Sigmoid colon (tissue), 7 donors: ENCODE measurements around the gene HIVEP3. TPM values are rescaled to one million over a fixed set of nuclear protein-coding genes. Genes with fewer than 3 reads are reported as not detected.

Experiments
- DNase-seq: peaks from one replicate; pipeline ENCODE4 v3.0.0-alpha.2; 2019
- H3K27ac ChIP-seq, 4 donors: fragments of 200-600 bp; sonication (generic); one replicate each; pipeline ENCODE4 v1.5.1; 2016 to 2019; ENCODE audit warnings: mild to moderate bottlenecking in 1 of 4
- H3K27me3 ChIP-seq, 3 donors: fragments of 200-600 bp; sonication (generic); one replicate each; pipeline ENCODE4 v1.5.1; 2019; ENCODE audit warnings: mild to moderate bottlenecking in 1 of 3
- H3K36me3 ChIP-seq, 4 donors: fragments of 200-600 bp; sonication (generic); one replicate each; pipeline ENCODE4 v1.5.1; 2016 to 2019
- H3K4me1 ChIP-seq, 4 donors: fragments of 200-600 bp; sonication (generic); one replicate each; pipeline ENCODE4 v1.5.1; 2017 to 2019
- H3K4me3 ChIP-seq, 4 donors: fragments of 200-600 bp; sonication (generic); one replicate each; pipeline ENCODE4 v1.5.1; 2017 to 2019; ENCODE audit warnings: mild to moderate bottlenecking in 2 of 4, moderate library complexity in 1 of 4
- H3K9me3 ChIP-seq, 4 donors: fragments of 200-600 bp in 3 of 4; sonication (generic) in 3 of 4; one replicate each; pipeline versions ENCODE4 v1.5.1 to v1.6.1; 2013 to 2019
- EP300 ChIP-seq, 4 donors: sonication (generic); formaldehyde crosslinking; IDR thresholded peaks; one replicate each; pipeline ENCODE4 v1.6.1; 2017; ENCODE audit warnings: antibody characterized with exemption in 4 of 4
- POLR2A ChIP-seq, 2 donors: fragments of 450-650 bp; IDR thresholded peaks; one replicate each; pipeline ENCODE4 v1.6.1; 2016; ENCODE audit warnings: antibody characterized with exemption in 2 of 2, mild to moderate bottlenecking in 2 of 2, moderate library complexity in 2 of 2
- POLR2AphosphoS5 ChIP-seq, 4 donors: sonication (generic); formaldehyde crosslinking; IDR thresholded peaks; one replicate each; pipeline ENCODE4 v1.6.1; 2017; ENCODE audit warnings: antibody characterized with exemption in 4 of 4
- WGBS, 2 donors: extraction: QIAGEN DNeasy Blood & Tissue Kit; methylation state at CpG; one replicate each; pipeline ENCODE4 v1.1.7; 2013; 5-methylcytosine and 5-hydroxymethylcytosine counted together
- intact Hi-C: fragments of 100-400 bp; cut with DNase I; formaldehyde crosslinking; loops from one replicate; pipeline ENCODE4 v1.15.1; 2023
- polyA plus RNA-seq, 3 donors: library from polyadenylated mRNA; stranded (reverse); fragments of 200-250 nt; gene quantifications; one replicate each; pipeline ENCODE4 v1.2.3, GENCODE V29; 2013
- total RNA-seq, 4 donors: library from RNA; depleted of rRNA; stranded (reverse); fragments of >200 nt; gene quantifications; one replicate each; pipeline ENCODE4 v1.1.0, GENCODE V29; 2016
- TF ChIP-seq, protein P1 (sequence below), 4 experiments: fragments of 450-650 bp in 3 of 4; fragments of 200-600 bp in 1 of 4; IDR thresholded peaks; one replicate each; pipeline ENCODE4 v1.5.1; 2016 to 2019; ENCODE audit warnings: antibody characterized with exemption in 4 of 4, mild to moderate bottlenecking in 3 of 4, moderate library complexity in 2 of 4
- donor health status: healthy with polysubstance abuse.
- donor health status: Bipolar disorder and iron deficiency.
- donor health status: healthy.

The HIVEP3 gene
- total and polyA plus RNA-seq, 7 donors, result 1.4 to 7.8 (median 3.2) TPM

GRCh38 chr1:41859686-41860085, 59.0 kb downstream of the HIVEP3 start:
- Histone ChIP-seq H3K27me3 (no peaks in the 10 kb centered on the region), H3K27ac (no peak overlapping the region), H3K9me3 (no peaks in the 10 kb centered on the region), H3K4me1 (peaks cover 0 to 12% (median 9%) of the 10 kb centered on the region in 4 donors), H3K36me3 (no peaks in the 10 kb centered on the region), H3K4me3 (no peak overlapping the region)
- 68 to 89% methylated on average over 4 of the region's 4 CpGs for WGBS, 2 donors
- intact Hi-C loops, result no loop called here
- no peak for DNase-seq
- no peak for TF ChIP-seq POLR2A (IDR thresholded peaks at IDR 0.05)
- TF ChIP-seq, protein P1, sequence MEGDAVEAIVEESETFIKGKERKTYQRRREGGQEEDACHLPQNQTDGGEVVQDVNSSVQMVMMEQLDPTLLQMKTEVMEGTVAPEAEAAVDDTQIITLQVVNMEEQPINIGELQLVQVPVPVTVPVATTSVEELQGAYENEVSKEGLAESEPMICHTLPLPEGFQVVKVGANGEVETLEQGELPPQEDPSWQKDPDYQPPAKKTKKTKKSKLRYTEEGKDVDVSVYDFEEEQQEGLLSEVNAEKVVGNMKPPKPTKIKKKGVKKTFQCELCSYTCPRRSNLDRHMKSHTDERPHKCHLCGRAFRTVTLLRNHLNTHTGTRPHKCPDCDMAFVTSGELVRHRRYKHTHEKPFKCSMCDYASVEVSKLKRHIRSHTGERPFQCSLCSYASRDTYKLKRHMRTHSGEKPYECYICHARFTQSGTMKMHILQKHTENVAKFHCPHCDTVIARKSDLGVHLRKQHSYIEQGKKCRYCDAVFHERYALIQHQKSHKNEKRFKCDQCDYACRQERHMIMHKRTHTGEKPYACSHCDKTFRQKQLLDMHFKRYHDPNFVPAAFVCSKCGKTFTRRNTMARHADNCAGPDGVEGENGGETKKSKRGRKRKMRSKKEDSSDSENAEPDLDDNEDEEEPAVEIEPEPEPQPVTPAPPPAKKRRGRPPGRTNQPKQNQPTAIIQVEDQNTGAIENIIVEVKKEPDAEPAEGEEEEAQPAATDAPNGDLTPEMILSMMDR (IDR thresholded peaks at IDR 0.05), result no peak
- TF ChIP-seq EP300 (IDR thresholded peaks at IDR 0.05), result no peak
- TF ChIP-seq POLR2AphosphoS5 (IDR thresholded peaks at IDR 0.05), result no peak

DNA sequence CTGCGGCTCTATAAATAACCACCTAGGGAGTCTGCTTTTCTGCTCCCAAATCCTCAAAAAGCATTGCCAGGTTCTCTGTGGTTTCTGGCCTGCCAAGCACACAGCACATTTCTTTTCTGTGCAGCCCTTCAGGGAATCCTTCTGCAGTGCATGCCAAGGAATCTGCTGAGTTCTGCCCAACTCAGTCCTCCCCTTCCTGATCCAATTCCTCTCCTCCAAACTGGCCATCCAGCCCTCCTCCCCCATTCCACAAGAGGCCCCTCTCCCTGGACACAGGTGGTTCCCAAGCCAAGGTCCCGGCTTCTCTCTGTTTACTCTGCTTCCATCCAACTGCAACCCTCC, 61.8 kb downstream of the HIVEP3 start:
- Histone ChIP-seq H3K27me3 (no peaks in the 10 kb centered on the region), H3K4me1 (peaks cover 0 to 12% (median 9%) of the 10 kb centered on the region in 4 donors), H3K36me3 (no peaks in the 10 kb centered on the region), H3K9me3 (no peaks in the 10 kb centered on the region), H3K27ac (no peak overlapping the region), H3K4me3 (no peak overlapping the region)
- TF ChIP-seq POLR2A (IDR thresholded peaks at IDR 0.05), result no peak
- TF ChIP-seq POLR2AphosphoS5 (IDR thresholded peaks at IDR 0.05), result no peak
- no peak for TF ChIP-seq EP300 (IDR thresholded peaks at IDR 0.05)
- TF ChIP-seq, protein P1 (IDR thresholded peaks at IDR 0.05), result no peak
- intact Hi-C loops, result no loop called here
- no peak for DNase-seq
- WGBS, 2 donors, result 73 to 86% methylated on average over 2 of the region's 2 CpGs

DNA sequence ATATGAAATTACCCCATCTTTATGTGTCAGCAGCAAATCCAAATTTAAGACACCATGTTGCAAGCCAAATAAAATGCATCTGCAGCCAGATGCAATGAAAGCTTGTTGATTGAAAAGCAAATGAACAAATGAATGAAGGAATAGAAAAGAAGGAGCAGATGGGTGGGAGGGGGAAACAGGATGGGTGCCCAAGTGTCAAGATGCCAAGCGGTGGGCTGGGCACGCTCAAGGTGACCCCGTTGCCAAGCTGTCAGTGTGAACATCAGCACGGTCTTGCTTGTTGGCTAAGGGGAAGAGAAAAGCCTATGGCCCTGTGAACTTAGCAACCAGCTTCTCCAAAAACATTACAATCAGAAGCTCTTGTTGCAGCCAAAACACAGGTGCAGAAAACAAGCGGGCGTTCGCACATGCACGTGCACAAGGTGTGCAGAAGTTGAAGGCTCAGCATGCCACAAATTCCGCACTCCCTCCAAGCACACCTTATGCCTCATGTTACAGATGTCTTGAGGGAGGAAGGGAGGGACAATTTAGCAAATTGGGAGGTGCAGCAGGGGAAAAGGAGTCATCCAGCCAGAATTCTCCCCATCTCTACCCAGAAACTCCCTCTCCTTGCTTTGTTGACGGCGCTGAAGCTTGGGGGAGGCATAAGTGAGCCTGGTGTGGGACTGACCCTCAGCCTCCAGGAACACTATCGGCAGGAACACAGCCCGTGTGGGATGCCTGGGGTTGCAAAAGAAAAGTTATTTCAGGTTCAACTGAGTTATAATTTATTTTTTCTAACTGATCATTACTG, 62.4 kb downstream of the HIVEP3 start:
- TF ChIP-seq EP300 (IDR thresholded peaks at IDR 0.05) (no peak), POLR2AphosphoS5 (IDR thresholded peaks at IDR 0.05) (no peak), POLR2A (IDR thresholded peaks at IDR 0.05) (no peak)
- TF ChIP-seq, protein P1 (IDR thresholded peaks at IDR 0.05), result no peak
- no peak for DNase-seq
- Histone ChIP-seq H3K27me3 (no peaks in the 10 kb centered on the region), H3K36me3 (no peaks in the 10 kb centered on the region), H3K27ac (no peak overlapping the region), H3K4me1 (peaks cover 0 to 12% (median 9%) of the 10 kb centered on the region in 4 donors), H3K4me3 (no peak overlapping the region), H3K9me3 (no peaks in the 10 kb centered on the region)
- intact Hi-C loops, result no loop called here
- WGBS, 2 donors, result 91 to 96% methylated on average over 13 of the region's 13 CpGs

- Histone ChIP-seq H3K27me3 (no peaks in the 10 kb centered on the region), H3K36me3 (no peaks in the 10 kb centered on the region), H3K4me3 (no peak overlapping the region), H3K9me3 (no peaks in the 10 kb centered on the region), H3K27ac (no peak overlapping the region), H3K4me1 (peaks cover 0 to 12% (median 9%) of the 10 kb centered on the region in 4 donors)
- no peak for DNase-seq
- WGBS, 2 donors, result 92 to 94% methylated on average over 2 of the region's 2 CpGs
- TF ChIP-seq POLR2A (IDR thresholded peaks at IDR 0.05) (no peak), EP300 (IDR thresholded peaks at IDR 0.05) (no peak), POLR2AphosphoS5 (IDR thresholded peaks at IDR 0.05) (no peak)
- TF ChIP-seq, protein P1 (IDR thresholded peaks at IDR 0.05), result no peak
- intact Hi-C loops, result no loop called here
Observed at GRCh38 chr1:41855713-41856112, 63.0 kb downstream of the HIVEP3 start.
